ENCODE data around the gene CDC42EP1.
"Not testable (repeated sequence)": the region's sequence is repeated elsewhere in the genome, so short reads cannot be mapped to it uniquely, and the experiment has no call there.

Gene CDC42EP1

DNA sequence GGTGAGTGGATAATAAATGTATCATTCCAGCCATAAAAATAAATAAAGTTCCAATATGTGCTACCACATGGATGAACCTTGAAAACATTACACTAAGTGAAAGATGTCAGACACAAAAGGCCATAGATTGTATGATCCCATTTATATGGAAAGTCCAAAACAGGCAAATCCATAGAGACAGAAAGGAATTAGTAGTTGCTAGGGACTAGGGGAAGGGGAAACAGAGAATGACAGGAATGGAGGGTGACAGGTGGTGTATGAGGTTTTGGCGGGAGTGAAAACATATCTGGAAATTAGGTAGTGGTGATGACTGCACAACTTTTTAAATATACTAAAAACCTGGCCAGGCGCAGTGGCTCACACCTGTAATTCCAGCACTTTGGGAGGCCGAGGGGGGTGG lies 25.8 kb upstream of the CDC42EP1 start:
- no peak for FAIRE-seq

DNA sequence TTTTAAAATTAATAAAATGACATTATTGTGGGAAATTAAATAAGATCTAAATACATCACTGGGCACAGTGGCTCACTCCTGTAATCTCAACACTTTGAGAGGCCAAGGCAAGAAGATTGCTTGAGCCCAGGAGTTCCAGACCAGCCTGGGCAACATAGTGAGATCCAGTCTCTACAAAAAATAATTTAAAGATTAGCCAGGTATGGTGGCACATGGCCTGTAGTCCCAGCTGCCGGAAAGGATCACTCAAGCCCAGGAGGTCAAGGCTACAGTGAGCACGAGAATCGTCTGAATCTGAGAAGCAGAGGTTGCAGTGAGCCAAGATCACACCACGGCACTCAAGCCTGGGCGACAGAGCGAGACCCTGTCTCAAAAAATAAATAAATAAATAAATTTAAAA lies 25.1 kb upstream of the CDC42EP1 start:
- no peak for FAIRE-seq

DNA sequence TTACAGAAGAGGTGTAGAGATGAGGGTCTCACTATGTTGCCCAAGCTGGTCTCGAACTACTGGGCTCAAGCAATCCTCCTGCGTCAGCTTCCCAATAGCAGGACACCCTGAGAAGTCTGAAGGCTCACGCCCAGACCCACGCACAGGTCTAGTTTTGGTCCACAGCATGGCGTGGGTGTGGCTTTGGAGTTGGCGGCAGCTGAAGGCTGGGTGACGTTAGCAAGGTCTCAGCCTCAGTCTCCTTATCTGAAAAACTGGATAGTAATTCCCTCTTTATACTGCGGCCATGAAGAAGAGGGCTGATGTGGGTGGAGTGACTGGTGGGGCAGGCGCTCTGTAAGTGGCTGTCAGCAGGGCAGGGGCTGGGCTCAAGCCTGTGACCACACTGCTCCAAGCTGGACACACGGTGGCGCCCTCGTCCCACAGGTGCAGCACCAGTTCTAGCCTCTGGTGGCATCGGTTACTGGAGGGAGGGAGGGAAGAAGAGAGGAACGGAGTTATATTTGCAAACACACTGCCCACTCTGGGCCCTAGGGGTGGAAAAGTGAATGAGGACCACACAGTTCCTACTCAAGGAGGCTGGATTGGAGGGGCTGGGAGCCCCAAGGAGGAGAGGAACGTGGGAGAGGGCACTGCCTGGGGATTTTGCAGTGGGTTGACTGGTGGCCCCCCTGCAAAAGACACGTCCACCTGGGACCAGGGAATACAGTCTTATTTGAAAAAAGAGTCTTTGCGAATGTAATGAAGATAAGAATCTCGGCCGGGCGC lies 21.5 kb upstream of the CDC42EP1 start:
- peak; percentile 91 for FAIRE-seq

DNA sequence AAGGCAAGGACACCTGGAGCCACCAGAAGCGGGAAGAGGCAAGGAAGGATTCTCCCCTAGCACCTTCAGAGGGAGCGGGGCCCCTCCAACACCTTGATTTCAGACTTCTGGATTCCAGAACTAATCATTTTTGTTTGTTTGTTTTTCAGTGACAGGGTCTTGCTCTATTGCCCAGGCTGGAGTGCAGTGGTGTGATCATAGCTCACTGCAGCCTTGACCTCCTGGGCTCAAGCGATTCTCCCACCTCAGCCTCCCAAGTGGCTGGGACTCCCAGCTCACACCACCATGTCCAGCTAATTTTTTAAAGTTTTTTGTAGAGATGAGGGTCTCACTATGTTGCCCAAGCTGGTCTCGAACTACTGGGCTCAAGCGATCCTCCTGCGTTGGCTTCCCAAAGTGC lies 20.5 kb upstream of the CDC42EP1 start:
- not testable (repeated sequence) for FAIRE-seq

DNA sequence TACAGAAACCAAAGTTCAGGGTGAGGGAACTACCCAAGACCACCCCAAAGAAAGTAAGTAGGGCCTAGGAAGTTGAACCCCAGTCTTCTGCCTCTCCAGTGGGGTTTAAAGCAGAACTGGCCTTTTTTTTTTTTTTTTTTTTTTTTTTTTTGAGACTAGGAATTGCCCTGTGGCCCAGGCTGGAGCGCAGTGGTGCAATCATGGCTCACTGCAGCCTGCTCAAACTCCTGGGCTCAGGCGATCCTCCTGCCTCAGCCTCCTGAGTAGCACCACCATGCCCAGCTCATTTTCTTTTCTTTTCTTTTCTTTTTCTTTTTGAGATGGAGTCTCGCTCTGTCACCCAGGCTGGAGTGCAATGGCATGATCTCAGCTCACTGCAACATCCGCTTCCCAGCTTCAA lies 17.9 kb upstream of the CDC42EP1 start:
- not testable (repeated sequence) for FAIRE-seq

DNA sequence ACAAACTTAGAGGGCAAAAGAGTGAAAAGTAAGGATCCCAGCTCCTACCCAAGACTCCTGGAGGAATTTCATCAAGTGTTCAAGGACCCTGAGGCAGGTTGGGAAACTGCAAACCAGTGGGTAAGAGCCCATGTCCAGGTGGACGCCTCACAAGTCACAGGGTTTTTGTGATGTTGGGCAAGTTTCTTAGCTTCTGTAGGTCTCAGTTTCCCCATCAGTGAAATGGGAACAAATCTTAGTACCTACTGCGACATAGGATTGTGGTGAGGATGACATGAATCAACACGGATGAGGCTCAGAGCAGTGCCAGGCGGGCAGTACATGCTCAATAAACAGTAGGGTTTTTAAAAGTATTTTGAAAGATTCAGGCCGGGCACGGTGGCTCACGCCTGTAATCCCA lies 17.3 kb upstream of the CDC42EP1 start:
- no peak for FAIRE-seq

DNA sequence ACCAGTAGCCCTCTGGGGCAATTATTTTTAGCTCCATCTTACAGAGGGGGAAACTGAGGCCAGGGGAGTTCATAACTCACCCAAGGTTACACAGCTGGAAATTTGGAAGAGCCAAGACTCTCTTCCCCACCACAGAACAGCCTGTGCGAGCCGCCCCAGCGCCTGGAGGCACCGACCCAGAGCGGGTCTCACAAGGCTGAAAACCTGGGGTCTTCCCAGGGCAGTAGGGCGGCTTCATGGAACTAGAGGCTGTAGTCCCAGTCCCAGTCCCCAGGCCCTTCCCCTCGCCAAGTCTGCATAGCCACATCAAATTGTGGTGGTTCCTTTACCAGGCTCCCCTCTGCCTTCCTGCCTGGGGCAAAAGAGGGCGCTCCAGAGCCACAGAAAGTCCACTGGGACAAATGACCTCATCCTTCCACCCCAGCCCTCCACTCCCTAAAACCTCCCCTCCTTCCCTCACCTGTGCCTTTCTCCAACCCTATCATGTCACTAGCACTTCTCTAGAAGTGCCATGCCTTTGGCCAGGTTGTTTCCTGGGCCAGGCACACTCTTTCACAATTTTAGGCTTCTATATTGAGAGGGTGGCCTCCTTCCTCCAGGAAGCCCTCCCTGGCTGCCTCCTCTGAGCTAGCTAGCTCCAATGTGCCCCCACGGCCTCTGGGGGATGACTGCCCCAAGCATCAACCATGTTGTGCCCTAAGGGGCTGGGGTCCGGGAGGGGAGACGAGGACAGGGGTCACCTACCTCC lies 15.2 kb upstream of the CDC42EP1 start:
- no peak for FAIRE-seq

DNA sequence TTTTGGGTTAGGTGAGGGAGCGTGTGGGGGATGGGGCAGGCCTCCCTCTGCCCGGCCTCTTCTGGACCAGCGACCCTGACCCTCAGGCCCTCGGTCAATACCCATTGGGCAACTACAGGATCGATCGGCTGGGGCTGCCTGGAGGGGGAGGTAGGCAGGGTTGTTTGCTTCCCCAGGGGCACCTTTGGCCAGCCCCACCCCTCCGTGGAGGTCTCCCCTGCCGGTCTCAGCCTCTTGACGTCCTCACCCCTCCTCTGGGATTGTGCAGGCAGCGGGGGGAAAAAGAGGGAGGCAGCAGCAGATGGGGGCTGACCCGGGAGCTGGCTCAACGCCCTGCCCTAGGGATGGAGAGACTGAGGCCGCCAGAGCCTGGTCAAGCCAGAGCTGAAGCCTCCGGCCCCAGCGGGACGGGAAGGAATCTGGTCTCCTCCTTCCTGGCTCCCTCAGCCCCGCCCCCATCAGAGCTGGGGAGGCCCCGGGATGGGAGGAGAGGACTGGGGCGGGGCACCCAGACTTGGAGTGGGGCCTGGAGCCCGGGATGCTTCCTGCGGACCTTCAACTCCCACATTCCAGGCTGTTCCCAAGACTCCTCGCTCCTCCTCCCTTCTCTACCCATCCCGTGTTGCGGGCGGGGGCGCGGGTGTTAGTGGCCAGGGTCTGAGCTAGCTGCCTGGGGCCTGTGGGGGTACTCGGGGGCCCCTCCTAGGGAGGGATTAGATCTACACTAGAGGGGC lies 14.4 kb upstream of the CDC42EP1 start:
- peak; percentile 91 for FAIRE-seq

DNA sequence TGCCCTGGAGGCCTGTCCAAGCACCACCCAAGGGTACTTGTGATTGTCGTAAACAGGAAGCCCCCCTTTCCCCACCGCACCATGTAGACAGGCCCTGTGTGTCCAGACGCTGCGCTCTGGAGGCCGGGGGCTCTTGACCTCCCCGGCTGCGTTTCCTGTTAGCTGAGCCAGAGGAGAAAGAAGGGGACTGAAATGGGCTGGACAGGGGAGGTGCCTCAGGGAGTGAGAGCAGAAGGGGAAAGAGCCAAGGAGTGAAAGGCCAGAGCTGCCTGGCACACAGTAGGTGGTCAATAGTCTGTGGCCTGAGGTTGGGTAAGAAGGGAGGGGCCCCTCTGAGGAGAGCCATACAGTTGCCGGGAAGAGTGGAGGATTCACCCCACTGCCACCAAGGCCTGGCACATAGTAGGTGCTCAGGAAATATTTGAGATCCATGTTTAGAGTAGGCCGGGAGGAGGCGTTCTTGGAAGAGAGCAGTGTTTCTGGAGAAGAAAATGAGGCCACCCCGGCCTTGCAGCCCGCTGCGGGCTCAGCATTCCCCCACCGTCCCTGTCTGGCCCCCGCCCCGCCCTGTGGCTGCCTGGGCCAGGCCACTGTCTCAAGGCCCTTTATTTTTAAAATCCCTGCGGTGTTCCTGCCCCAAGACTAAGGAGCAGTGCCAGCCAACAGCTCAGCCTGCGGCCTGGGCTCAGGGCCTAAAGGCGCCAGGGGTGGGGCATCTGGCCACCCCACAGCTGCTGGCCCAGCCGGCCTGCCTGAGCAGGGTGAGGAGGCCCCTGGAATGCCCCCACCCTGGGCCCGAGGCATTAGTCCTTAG lies 13.6 kb upstream of the CDC42EP1 start:
- no peak for FAIRE-seq

DNA sequence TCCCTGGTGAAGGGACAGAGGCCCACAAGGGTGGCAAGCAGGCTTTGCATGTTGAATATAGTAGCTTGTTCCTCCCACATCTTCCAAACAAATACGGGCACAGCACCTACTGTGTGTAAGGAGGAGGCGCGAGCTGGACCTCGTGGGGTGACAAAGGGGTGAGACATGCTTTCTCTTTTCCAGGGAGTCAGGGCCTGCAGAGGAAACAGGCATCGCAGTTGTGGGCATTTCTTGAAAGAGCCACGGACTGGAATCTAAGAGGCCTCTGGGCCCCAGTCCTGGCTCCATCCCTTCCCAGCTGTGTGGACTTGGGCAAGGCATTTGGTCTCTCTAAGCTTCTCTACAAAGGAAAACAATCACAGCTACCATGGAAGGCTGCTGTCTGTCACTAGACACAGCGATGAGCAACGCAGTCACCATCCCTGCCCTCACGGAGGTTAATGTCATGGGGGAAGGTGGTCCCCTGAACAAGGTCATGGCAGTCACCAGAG lies 13.0 kb upstream of the CDC42EP1 start:
- FAIRE-seq, result no peak

DNA sequence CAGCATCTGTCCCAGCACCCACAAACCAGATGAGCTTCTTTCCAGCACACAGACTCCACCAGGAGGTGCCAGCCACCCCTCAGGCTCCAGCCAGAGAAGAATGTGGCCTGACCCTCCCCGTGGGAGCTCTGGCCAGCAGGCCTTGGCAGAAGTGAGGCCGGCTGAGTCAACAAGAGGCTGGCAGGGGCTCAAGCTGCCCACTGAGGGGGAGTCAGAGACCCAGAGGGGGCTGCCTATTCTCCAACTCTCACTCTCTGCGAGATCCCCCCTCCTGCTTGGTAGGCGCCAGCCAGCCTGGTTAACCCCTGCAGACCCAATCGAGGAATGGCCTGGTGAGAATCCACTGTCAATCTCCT lies 10.6 kb upstream of the CDC42EP1 start:
- FAIRE-seq, result no peak

DNA sequence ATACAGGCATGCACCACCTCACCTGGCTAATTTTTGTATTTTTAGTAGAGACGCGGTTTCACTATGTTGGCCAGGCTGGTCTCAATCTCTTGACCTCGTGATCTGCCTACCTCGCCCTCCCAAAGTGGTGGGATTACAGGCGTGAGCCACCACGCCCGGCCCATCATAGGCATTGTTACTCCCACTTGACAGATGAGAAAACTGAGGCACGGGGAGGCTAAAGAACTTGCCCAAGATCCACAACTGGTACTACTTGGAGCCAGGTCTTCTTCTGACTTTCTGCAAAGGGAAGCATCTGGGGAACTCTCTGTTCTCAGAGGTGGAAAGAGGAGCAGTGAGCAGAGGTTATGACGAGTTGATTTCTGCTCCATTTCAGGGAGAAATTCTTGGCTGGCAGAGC lies 9.4 kb upstream of the CDC42EP1 start:
- not testable (repeated sequence) for FAIRE-seq

DNA sequence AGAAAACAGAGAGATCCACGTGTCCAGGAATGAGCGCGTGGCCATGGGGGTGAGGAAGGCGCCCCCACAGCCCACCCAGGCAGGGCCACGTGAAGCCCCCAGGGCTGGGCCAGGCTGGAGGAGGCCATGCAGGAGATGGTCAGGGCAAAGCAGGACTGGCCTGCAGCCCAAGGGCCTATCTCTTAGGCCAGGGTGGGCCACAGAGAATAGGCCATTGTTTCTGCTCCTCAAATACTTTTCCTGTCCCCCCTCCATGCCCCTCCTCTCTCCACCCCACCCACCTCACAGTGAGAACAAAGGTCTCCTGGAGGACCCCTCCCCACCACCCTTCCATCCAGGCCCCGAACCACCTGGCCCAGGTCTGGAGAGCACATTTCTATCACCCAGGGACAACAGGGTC lies 8.3 kb upstream of the CDC42EP1 start:
- no peak for FAIRE-seq

DNA sequence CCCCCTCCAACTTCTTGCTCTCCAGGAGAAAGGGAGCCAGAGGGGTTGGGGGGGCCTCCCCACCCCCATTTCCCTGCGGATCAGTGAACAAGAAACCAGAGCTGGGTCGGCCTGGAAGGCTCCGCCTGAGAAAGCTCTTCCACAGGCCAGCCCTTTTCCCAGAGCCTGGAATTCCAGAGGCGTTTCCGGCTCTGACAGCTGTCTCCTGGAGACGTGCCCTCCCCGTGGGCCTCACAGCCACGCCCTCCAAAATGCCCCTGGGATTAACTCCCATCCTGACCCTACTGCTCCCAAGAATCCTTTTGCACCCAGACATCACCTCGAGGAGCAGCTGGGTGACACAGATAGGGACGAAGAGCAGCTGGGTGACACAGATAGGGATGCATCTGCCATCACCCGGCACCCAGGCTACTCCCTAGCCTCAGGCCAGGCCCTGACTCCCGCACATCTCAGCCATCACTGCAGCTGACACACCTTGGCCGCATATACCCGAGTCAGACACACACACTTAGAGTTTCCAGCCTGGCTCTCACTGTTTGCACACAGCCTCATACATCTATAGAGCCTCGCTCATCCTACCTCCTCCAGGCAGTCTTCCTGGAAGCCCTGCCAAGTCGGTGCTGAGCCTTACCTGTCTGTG lies 7.6 kb upstream of the CDC42EP1 start:
- no peak for FAIRE-seq

DNA sequence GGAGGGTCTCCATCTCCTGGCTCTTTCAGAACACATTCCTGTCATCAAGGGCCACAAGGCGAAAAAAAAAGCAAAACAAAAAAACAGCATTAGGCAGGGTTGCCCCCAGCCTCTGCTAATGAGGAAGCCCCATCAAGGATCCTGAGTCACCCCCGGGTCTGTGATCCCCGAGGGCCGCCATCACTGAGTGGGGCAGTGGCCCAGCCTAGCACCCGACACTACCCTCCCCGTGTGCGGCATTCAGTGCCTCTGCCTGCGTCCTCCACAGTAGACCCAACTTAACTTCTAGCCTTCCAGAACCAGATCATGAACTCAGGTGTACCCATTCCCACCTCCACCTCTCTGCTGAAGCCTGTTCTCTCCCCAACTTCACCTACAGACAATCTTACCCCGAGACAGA lies 6.6 kb upstream of the CDC42EP1 start:
- FAIRE-seq, result no peak

DNA sequence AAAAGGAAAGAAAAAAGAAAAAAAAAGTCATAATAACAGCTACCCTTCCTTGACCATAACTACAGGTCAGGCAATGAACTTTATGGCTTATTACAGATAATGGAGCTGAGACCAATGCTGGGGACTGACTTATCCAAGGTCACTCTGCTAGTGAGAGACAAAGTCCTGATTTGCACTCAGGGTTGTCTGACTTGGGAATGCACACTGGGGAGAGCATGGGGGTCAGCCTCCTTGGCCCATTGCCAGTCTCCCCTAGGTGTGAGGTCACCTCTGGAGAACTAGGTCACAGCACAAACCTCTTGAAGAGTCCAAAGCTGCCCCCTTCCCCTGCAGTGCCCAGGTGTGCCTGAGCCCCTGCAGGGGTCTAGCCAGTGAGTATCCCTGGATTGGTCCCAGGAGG lies 5.3 kb upstream of the CDC42EP1 start:
- FAIRE-seq, result no peak

DNA sequence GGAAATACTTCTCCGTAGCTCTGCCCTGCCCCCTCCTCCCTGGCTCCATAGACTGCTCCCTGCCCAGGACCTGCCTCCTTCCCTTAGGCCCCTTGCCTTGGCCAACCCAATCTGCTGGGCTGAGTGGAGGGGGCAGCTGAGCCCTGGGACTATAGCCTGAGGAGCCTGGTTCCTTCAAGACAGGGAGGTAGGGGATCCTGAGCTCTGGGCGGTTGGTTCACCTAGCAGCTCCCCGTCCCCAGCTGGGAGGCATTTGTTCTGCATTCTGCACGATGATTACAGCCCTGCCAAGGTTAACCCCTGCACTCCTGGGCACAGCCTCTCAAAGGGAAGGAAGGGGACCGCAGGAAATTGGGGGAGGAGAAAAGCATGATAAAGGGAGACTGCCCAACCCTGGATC lies 3.6 kb upstream of the CDC42EP1 start:
- FAIRE-seq, result no peak

DNA sequence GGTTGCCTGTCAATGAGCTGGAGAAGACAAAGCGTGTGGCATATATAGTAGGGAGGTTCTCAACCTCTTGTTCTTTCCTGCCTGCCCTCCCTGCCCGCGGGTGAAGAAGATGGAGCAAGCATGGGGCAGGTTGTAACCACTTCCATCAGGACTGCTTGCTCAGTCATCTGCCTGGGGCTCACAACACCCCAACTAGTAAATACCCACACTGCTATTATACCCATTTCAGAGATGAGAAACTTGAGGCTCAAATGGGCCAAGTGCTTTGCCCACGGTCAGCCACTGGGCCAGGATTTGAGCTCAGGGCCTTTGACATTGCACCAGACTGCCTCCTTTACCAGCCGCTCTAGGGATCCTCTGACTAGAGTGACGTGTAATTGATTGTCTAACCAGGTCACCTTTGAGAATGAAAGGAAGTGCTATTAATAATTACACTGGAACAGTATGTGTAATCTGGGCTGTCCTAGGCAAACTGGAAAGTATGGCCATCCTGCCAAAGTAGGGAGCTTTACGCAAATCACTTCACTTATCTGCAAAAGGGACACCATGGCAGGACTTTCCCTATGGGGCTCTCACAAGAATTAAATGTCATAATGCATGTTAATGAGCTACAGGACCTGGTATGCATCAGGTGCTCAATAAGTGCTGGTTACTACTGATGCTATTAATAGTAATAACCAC lies 2.8 kb upstream of the CDC42EP1 start:
- FAIRE-seq, result no peak

DNA sequence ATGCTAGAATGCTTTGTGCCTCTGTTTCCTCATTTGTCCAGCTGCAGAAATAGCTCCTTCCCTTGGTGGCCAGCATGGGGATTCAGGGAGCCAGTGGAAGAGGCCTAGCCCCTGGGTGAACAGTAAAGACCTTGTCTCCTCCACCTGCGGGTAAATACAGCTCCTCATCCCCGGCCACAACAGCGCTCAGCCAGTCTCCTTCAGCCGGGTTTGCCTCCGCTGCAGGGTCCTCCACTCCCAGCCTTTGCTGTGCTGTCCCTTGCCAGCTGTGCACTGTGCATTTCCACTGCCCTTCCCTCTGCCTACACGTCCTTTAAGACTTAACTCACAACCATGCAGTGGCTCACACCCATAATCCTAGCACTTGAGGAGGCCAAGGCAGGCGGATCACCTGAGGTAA lies 1.5 kb upstream of the CDC42EP1 start:
- FAIRE-seq, result no peak

DNA sequence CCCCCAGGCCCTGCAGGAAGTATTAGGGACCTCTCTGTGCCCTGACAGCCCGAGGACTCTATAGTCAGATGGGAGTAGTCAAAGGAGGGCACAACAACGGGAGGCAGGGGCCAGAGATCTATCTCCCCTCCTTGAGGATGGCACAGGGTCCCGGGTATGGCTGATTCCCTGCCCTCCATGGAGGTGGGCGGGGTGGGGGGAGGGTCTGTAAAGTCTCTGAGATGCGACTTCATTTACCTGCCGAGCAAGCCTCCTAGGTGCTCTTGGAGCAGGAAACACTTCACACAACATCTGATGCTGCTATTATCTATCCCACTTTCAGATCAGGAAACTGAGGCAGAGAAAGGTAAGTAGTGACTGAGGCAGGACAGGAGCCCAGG lies 769 bp upstream of the CDC42EP1 start:
- no peak for FAIRE-seq

DNA sequence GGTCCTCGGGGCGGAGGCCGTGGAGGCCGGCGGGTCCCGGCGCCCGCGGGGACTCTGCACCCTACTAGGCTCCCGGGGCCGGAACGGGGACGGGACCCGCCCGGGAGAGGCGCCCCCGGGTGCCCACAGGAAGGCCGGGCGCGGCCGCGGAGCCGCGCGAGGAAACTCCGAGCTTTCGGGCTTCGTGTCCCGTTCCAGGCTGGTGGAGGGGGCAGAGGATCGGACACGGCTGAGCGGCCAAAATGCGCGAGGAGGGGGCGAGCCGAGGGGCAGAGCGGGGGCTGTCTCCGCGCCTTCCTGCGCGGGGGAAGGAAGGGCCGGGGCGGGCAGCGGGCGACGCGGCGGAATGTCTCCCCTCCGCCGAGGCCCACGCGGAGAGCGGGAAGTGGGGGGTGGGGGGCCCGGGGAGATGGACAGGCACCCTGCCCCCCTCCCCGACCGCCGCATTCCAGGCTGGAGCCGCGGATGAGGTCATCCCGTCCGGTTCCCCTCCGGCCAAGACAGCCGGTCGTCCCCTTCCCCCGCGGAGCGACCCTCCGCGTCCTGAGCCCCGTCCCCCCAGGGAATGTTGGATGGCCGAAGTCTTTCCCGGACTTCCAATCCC lies 430 bp downstream of the CDC42EP1 start:
- no peak for FAIRE-seq

Data from TTC549 (cell line).